HG03159 (cell line): Measurements from ENCODE around the gene RPUSD1.

Experiments
- ATAC-seq: cut with Tn5 transposase; IDR thresholded peaks from one replicate; pipeline ENCODE4 v1.9.1; 2021; ENCODE audit warnings: mild to moderate bottlenecking, moderate library complexity; ENCODE audit not compliant: unreplicated experiment

RPUSD1 gene

GRCh38 chr16:799948-800833 lies 12.0 kb upstream of the RPUSD1 start, which contains the start of gene GNG13:
TSS of gene GNG13 (minus strand) at chr16:800734. CDS start at chr16:799077, 1,657 bp downstream.
- no peak for ATAC-seq

GRCh38 chr16:799111-799947 lies 11.1 kb upstream of the RPUSD1 start:
- no peak for ATAC-seq

GRCh38 chr16:798666-799065 lies 10.5 kb upstream of the RPUSD1 start:
- no peak for ATAC-seq

GRCh38 chr16:797686-798085 lies 9.5 kb upstream of the RPUSD1 start:
- no peak for ATAC-seq

GRCh38 chr16:797120-797420 lies 8.9 kb upstream of the RPUSD1 start:
- no peak for ATAC-seq

- no peak for ATAC-seq
Observed at GRCh38 chr16:796296-797119, 8.3 kb upstream of the RPUSD1 start.

GRCh38 chr16:795580-796229 lies 7.5 kb upstream of the RPUSD1 start:
- ATAC-seq, result no peak

GRCh38 chr16:794853-795466 lies 6.8 kb upstream of the RPUSD1 start:
- ATAC-seq, result no peak

GRCh38 chr16:794091-794822 lies 6.1 kb upstream of the RPUSD1 start:
- no peak for ATAC-seq

- ATAC-seq, result no peak
Observed at GRCh38 chr16:793414-793813, 5.2 kb upstream of the RPUSD1 start.

- no peak for ATAC-seq
Observed at GRCh38 chr16:792221-792995, 4.2 kb upstream of the RPUSD1 start.

- no peak for ATAC-seq
Observed at GRCh38 chr16:791131-791530, 3.0 kb upstream of the RPUSD1 start.

GRCh38 chr16:790086-790485 lies 1.9 kb upstream of the RPUSD1 start:
- no peak for ATAC-seq

GRCh38 chr16:789191-789850 lies 1.1 kb upstream of the RPUSD1 start:
- no peak for ATAC-seq

- ATAC-seq, result peak; percentile 70
Observed at GRCh38 chr16:788399-789126, 382 bp upstream of the RPUSD1 start, which contains the start of gene CHTF18. TSS of gene CHTF18 (plus strand) at chr16:788620. CDS start at chr16:788685, 65 bp downstream.

GRCh38 chr16:787321-787966 lies 737 bp downstream of the RPUSD1 start:
- ATAC-seq, result no peak
